HG03521 (cell line): ENCODE results near the gene KIFC3.
"Not testable (repeated sequence)": the region's sequence is repeated elsewhere in the genome, so short reads cannot be mapped to it uniquely, and the experiment has no call there.

Experiments
- ATAC-seq: cut with Tn5 transposase; IDR thresholded peaks from one replicate; pipeline ENCODE4 v1.9.1; 2021; ENCODE audit warnings: mild to moderate bottlenecking, moderate library complexity; ENCODE audit not compliant: unreplicated experiment

Gene KIFC3

DNA sequence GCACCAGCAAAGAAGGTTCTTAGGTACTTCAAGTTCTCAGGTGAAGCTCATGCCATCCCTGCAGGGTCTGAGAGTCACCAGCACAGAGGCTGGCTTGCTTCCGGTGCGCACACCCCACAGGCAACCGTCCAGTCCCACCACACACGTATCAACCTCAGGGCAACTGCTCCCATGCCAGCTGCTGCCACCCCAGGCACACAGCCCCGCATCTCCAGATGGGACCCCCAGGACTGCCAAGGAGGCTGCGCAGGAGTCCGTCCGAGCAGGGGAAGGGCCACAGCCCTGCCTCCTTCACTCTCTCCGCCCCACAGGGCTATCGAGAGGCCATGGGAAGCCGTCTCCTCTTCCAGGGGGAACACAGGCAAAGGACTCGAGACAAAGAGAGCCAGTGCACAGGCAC is 13.3 kb downstream of the KIFC3 start:
- no peak for ATAC-seq

DNA sequence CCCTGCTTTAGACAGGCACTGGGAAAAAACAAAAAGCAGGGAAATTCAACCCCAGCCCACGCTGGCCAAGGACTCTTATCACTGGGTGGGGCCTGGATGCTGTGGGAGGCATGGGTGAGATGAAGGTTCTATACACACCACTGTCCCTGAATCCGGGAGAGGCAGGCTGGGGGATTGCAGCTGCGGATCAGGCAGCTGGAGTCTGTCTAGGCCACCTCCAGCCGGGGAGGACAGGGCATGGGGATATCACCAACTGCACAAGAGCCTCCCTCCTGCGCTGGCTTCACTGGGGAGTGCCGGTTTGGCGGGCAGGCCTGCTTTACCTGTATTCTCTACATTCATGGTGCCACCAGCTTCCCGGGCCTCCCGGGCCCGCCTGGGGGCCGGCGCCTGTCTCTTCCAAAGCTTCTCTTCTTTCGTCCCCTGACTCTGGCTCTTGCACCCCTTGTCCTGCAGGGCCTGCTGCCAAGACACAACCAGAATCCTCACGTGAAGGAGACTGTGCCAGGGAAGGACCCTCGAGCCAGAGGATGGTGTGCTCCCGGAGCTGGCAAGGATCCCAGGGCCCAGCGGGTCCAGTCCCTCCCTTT is 13.9 kb downstream of the KIFC3 start:
- no peak for ATAC-seq

DNA sequence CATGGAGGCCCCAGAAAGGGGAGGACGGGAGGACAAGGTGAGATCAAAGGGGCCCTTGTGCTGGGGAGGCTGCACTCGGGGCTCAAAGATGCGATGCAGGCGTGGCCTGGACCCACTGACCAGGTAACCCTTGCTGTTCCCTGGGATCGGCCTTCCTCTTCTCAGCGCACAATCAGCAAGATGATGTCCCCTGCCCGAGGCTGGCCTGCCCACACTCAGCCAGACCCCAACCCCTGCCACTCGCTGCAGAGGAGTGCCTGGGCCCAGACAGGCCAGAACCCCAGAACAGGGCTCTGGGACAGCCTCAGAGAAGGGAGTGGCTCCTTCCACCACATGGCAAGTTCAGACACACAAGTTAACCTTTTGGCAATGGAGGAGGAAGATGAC is 14.8 kb downstream of the KIFC3 start:
- ATAC-seq, result no peak

DNA sequence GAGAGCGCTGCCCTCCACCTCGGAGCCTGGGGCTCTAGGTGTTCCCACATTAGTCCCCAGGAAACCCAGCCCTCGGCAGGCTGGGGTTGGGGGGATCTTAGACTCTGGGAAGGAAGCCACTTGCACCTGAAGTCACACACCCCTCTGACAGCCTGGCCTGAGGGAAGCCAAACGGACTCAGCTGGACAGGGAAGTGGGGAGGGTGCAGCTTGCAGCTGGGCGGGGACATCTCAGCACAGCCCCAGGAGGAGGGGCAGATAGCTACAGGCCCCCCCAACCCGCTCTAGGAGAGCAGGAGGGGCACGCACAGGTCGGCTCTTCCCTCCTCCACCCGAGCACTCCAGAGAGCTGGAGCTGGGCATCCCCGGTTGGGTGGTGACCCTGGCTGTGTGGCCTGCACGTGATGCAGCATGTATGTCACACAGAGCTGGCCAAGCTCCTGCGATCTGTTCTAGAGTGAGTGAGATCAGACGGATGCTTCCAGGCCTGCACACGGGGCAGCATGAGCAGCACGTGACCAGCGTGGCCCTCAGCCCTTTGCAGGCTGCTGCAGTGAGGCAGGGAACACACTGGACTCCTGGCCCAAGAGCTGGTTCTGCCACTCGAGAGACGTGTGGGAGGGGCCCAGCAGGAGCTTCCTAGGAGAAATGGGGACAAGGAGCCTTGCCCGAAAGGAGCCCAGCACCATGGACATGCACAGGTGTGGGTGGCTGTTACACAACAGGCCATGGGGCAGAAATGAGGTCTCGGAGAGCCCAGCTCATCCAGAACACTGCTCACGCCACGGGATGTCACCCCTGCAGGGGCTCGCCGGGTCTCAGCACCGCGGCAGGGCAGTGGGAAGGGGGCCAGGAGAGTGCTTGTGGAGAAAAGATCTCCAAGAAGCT is 15.4 kb downstream of the KIFC3 start:
- no peak for ATAC-seq

DNA sequence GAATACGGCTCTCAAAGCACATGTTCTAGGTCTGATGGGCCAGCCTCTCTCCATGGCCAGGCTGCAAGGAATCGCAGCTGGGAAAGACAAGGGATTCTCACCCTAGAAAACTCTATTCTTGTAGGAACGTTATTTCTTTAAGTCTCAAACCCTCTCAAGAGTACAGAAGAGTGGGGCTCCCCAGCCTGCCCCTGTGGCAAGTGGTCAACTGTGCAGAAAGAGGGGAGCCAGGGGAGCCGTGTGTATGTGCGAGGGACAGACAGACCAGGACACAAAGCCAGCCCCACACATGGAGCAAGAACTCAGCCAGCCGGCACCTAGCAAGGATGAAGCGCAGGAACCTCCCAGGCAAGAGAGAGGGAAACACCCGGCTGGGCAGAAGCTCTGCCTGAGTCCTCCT is 16.4 kb downstream of the KIFC3 start:
- ATAC-seq, result no peak

DNA sequence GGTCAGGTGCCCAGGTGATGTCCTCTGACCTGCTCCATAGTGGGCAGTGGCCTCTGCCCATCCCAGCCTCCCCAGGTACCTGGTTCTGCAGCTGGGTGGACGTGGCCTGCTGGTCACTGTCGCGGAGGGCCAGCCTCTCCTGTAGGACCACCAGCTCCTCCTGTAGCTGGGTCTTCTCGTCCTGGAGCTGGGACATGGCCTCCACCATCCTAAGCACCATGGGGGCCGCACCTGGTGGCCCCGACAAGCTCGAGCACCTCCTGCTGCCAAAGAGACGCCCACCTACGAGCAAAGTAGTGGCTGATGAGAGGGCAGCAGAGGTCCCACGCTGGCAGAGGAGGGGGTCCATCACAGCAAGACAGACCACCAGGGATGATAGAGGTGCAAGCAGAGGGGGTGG is 16.9 kb downstream of the KIFC3 start:
- ATAC-seq, result no peak

DNA sequence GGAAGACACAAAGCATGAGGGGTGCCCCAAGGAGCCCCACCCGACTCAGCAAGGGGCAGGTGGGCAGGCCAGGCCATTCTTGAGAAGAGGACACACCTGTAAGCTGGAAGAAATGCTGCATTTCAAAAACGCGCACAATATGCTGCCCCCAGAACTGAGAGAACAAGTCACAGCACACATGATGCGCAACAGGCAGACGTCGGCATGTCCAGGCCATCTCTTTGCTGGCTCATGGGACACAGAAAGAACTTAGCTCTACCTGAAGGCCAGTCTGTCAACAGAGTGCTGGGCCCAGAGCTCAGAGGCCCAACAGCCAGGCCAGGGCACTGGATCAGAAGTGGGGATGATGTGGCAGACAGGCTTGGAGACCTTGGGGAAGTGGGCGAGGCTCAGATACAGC is 18.0 kb downstream of the KIFC3 start:
- ATAC-seq, result no peak

DNA sequence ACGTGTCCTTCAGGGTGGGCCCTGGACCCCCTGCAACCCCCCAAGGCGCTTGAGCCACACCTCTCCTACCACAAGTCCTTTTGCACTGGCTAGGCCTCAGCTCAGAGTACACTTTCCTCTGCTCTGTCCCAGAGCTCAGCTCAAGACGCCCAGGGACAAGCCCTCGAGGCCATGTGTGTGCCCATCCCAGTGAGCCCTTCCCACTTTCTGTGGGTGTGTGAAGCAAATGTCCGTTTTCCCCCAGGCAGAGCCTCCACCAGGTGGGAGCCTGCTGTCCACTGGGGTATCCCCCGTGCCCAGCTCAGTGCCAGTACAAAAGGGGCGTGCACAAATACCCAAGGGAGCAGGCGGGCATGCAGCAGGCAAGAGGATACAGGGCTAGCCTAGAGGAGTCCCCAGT is 18.4 kb downstream of the KIFC3 start:
- no peak for ATAC-seq

DNA sequence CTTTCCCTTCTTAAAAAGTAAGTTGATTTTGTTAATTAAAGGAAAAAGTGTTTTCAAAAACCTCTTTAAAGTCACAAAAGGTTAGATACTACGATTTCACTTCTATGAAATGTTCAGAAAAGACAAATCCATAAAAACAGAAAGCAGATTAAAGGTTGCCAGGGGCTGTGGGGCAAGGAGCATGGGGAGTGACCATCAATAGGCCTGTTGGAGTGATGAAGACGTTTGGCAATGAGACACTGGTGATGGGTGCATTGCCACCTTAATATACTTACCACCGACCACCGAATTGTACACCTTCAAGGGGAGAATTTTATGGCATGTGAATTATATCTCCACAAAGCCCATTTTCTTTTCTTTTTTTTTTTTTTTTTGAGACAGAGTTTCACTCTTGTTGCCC is 19.2 kb downstream of the KIFC3 start:
- ATAC-seq, result no peak

DNA sequence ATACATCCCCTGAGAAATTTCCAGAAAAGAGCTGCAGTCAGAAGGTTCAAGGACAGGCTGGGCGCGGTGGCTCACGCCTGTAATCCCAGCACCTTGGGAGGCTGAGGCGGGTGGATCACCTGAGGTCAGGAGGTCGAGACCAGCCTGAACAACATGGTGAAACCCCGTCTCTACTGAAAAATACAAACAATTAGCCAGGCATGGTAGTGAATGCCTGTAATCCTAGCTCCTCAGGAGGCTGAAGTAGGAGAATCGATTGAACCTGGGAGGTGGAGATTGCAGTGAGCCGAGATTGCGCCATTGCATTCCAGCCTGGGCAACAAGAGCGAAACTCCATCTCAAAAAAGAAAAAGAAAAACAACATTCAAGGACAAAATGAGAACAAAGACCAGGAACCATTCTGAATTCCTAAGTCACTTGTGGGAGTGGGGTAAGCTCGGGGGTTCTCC is 19.7 kb downstream of the KIFC3 start:
- ATAC-seq, result not testable (repeated sequence)

DNA sequence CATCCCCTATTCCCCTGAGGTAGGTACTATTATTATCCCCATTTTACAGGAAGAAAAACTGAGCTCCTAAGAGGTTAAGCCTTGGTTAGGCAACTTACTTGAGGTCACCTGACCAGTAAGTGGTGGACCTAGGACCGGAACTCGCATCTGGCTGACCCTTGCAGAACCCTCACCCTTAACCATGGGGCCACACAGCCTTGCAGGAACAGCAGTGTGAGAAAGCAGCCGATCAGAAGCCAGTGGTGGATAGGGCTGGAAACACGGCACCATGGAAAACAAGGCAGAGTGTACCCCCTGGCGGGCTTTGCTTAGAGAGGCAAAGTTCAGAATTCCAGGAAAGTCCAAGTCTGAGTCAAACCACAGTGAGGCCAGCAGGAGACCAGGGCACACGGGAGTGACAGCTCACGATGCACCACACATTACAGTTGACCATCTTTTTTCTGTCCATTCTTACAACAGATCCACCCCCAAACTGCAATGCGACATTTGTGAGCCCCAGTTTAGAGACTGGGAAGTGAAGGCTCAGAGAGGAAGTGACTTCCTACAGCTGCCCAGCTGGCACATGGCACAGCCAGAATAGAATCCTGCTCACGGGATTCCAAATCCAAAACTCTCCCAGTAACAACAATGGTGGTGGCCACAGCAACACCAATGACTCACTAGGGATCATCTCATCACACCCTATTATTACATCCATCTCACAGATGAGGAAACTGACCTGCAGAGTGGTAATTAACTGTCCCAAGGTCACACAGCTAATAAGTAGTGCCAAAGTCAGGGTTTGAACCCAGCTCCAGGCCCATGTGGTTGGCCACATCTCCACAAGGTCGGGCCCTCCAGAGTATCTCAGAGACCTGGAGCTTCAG is 20.3 kb downstream of the KIFC3 start:
- ATAC-seq, result no peak

DNA sequence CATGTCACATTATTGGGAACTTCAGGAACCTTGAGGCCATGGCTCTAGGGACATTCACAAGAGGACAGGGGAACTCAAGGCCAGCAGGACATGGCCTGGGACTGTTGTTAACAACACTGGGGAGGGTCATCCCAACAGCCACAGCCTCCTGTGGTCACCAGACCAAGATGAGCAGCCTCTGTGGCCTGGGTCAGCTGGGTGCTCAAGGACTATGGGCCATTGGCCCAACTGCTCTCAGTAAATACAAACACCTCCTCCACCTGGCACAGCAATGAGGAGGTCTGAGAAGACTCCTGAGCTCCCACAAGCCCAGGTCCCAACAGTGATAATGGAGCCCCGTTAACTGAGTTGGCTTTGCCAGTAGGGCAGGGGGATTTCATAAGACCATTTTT is 20.9 kb downstream of the KIFC3 start:
- no peak for ATAC-seq

DNA sequence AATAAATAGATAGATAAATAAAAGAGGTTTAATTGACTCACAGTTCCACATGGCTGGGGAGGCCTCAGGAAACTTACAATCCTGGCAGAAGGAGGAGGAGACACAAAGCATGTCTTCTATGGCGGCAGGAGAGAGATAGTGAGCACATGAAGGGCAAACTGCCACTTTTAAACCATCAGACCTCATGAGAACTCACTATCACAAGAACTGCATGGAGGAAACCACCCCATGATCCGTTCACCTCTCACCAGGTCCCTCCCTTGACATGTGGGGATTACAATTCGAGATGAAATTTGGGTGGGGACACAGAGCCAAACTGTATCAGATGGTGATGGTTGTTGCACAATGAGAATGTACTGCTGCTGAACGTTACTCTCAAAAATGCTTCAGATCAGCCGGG is 22.5 kb downstream of the KIFC3 start:
- not testable (repeated sequence) for ATAC-seq

DNA sequence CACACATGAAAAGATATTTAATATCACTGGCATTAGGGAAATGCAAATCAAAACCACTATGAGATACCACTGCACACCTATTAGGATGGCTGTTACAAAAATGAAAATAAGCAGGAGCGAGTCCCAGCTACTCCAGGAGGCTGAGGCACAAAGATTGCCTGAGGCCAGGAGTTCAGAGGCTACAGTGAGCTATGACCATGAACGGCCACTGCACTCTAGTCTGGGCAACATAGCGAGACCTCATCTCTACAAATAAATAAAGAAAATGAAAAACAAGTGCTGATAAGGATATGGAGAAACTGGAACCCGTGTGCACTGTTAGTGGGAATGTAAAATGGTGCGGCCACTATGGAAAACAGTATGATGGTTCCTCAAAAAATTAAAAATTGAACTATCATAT is 23.6 kb downstream of the KIFC3 start:
- no peak for ATAC-seq

DNA sequence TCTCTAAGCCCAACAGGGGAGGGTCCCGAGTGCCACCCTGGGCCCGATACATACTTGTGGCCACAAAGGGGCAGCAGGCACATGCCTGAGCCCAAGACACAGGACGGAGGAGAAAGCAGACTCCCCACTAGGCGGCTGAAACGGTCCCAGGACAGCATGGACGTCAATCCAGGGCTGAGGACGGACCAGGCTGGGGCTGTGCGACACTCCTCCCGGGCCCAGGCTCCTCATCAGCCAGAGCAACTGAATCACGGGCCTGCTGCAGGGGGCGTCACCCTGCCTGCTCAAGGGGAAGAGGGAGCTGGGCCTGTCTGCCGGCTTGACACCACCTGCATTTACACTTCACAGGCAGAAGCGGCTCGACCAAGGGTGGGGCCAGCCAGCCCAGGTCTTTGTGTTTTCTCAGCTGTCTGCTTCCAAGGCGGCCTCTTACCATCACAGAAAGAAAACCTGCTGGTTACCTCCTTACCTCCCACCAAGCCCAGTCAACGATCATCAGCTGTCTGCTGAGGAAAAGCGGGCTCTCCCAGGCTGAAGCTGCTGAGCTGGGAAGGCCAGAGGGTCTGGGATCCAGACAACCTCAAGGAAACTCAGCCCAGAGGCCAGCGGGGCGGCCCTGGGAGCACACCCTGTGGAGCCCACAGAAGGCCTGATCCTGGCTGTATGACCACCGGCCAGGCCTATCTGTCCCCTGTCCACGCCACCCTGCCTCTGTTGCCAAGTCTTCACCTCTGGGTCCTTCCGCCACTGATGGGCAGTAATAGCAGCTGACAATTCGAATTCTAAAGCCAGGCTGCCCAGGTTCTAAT is 26.4 kb downstream of the KIFC3 start:
- no peak for ATAC-seq

DNA sequence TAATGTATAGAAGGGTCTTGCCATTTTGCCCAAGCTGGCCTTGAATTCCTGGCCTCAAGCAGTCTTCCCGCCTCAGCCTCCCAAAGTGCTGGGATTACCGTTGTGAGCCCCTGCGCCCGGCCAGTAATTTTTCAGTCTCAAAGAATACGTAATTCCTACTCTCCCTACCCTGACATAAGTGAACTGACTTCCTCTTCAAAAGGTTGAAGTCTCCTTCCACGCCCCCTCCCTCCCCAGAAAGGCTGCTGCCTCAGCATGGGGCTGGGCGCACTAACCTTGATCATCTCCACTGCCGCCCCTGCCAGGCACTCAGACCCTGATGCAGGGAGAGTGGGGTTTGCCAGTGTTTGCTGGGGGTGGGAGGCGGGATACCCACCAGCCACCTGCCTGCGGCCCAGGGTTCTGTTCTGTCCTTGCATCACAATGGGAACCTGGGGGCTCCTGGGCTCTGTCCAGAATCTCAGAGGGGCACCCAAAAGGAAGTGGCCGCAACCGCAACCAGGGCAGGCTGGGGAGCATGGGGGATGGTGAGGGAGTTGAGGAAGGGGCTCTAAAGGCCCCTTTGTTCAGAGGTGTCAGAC is 27.5 kb downstream of the KIFC3 start:
- no peak for ATAC-seq

DNA sequence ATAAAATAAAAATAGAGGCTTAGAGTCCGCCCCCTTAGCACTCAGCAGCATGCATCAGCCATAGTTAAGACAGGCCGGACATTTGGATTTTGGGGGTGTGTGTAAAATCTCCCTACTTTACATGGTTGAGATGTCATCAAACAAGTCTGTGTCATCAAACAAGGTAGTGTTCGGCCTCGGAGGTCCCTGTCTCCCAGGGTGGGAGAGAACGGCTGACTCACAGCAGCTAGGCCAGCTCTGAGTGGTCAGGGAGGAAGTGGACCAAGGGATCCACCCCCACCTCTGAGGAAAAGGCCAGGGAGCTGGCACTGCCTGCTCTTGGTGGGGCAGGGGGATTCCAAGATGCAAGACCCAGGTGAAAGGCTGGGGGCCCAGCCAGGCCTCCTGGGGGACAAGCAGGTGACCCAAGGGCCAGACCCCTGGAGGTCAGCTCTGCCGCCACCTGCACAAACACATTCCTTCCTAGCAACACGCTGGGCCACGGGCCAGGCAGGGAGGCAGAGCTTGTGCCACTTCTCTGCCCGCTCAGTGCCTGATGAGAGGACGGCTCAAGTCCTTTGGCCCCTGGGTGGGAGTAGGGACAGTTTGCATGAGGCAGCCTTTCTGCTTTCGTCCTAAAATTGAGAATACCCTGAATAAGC is 28.5 kb downstream of the KIFC3 start:
- no peak for ATAC-seq

DNA sequence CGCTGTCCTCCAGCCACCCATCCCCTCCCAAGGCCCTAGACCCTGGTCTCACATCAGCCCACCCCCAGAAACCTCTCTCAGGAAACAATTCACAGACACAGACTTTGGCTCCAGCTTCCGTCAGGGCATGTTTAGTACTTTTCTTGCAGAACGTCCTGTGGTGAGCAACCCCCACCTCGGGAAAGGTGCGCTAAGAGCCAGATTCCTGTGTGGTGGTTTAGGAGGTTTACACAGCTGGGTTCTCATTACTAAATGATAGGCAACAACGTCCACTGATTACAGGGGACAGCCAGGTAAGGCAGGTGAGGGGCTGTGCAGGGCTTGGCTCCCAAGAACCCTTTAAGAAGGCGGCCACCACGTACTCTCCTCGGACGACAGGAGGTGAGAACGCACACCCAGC is 29.3 kb downstream of the KIFC3 start:
- no peak for ATAC-seq

DNA sequence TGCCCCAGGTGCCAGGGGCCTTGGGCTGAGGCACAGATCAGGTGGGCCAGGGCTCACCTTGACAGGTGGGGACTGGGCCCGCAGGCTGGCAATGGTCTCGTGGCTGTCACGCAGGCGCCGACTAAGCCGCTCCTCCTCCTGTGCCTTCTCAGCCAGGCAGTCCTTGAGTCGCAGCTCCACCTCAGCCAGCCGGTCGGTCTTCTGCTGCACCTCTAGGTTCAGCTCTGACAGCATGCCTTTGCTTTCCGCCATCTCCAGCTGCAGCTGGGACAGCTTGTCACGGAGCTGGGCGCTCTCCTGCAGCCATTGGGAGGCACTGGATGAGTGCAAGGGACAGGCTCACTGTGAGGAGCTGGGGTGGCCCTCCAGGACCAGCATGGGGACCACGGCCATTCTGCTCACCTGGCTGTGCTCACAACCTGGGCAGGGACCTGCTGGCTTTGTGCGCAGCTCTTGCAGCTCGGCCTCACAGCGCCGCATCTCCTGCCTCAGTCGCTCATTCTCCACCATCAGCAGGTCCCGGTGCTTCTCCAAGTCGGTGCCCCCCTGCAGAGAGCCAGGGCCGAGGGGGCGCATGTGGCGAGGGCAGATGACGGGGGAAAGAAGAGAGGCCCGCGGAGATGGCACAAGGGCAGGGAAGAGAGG is 31.0 kb downstream of the KIFC3 start:
- ATAC-seq, result no peak
